ENCODE measurements around the gene IGSF9. TPM values are rescaled to one million over a fixed set of nuclear protein-coding genes. Genes with fewer than 3 reads are reported as not detected.
"Not testable (repeated sequence)": the region's sequence is repeated elsewhere in the genome, so short reads cannot be mapped to it uniquely, and the experiment has no call there.

IGSF9 gene
- total RNA-seq, 4 donors from 2014 or later, result 0.71 to 1.9 (median 1.4) TPM

- Histone ChIP-seq H3K27ac (peak within 1 kb of the TSS; percentile 58 to 71 (median 60)), H3K9me3 (no peaks in the 10 kb centered on the region), H3K27me3 (no peaks in the 10 kb centered on the region), H3K36me3 (no peaks in the 10 kb centered on the region), H3K4me1 (peaks cover 23 to 30% of the 10 kb centered on the region in 2 donors), H3K4me3 (replicated peaks in 1 of 3) (no peak within 1 kb of the TSS)
- intact Hi-C loops (cut with DNase I), result no loop called here
- DNase-seq, result peak; percentile 91 to 92
- WGBS, 2 donors, result 18 to 21% methylated on average over 10 to 18 of the region's 30 CpGs
- TF ChIP-seq POLR2A (IDR thresholded peaks at IDR 0.05) (no peak), CTCF (IDR thresholded peaks at IDR 0.05) (peak in 1 of 6 experiments; percentile 15)
Observed at GRCh38 chr1:159900086-159900680, 45.2 kb downstream of the IGSF9 start, which contains the start of gene CFAP45. CFAP45 (minus strand) TSS chr1:159900165; CDS start chr1:159900098, 67 bp downstream.

DNA sequence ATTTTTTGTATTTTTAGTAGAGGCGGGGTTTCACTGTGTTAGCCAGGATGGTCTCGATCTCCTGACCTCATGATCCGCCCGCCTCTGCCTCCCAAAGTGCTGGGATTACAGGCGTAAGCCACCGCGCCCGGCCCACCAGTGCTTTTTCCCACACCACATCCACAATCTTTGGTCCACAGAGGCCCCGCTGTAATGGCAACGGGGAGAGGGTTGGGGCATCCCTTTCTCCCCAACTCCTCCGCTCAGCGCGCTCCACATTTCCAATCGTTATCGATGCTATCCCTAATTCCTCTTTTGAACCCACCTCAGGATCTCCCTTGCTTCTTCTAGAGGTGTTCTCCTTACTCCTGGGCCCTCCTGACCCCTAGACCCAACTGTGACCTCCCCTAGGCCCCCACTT lies 45.8 kb downstream of the IGSF9 start:
- WGBS, 2 donors, result 83 to 90% methylated on average over 15 of the region's 15 CpGs
- Histone ChIP-seq H3K4me1 (peaks cover 23 to 30% of the 10 kb centered on the region in 2 donors), H3K27ac (peak overlapping the region; percentile 50 to 71 (median 60))
- DNase-seq; intact Hi-C loops (cut with DNase I); H3K9me3 ChIP-seq; H3K36me3 ChIP-seq; H3K27me3 ChIP-seq; H3K4me3 ChIP-seq (replicated peaks in 1 of 3): not testable (repeated sequence)

GRCh38 chr1:159898527-159898926 lies 46.9 kb downstream of the IGSF9 start:
- no peaks in the 10 kb centered on the region for H3K27me3 ChIP-seq
- no peaks in the 10 kb centered on the region for H3K9me3 ChIP-seq
- H3K36me3 ChIP-seq, result no peaks in the 10 kb centered on the region
- WGBS, 2 donors, result 92 to 95% methylated on average over 3 of the region's 3 CpGs
- no peak overlapping the region for H3K4me3 ChIP-seq (replicated peaks in 1 of 3)
- H3K27ac ChIP-seq, result no peak overlapping the region
- H3K4me1 ChIP-seq, result peaks cover 23 to 30% of the 10 kb centered on the region in 2 donors
- TF ChIP-seq POLR2A (IDR thresholded peaks at IDR 0.05), result no peak
- TF ChIP-seq CTCF (IDR thresholded peaks at IDR 0.05), result no peak
- intact Hi-C loops (cut with DNase I), result no loop called here
- no peak for DNase-seq

DNA sequence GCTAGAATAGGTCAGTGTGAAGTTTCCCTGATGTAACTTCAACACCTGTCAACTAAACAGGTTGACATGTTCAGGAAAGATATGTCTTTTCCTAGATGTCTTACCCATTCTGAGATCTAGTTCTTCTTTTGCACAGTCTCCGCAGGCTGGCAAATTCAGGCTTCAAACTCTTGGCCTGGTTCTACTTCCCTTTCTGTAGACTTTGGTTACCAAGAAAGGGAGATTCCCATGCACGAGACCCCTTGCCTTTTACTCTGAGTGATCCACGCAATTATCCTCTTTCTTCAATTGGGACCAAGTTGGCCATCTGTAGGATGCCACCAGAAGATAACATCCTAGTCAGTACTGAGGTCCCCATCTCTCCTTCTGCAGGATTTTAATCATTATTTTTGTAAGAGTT lies 47.5 kb downstream of the IGSF9 start:
- no peak overlapping the region for H3K4me3 ChIP-seq (replicated peaks in 1 of 3)
- TF ChIP-seq CTCF (IDR thresholded peaks at IDR 0.05) (no peak), POLR2A (IDR thresholded peaks at IDR 0.05) (no peak)

GRCh38 chr1:159896546-159896930 lies 48.9 kb downstream of the IGSF9 start:
- no peak for TF ChIP-seq CTCF (IDR thresholded peaks at IDR 0.05)
- TF ChIP-seq POLR2A (IDR thresholded peaks at IDR 0.05), result no peak
- H3K9me3 ChIP-seq, result no peaks in the 10 kb centered on the region
- 50 to 56% methylated on average over 3 of the region's 3 CpGs for WGBS, 2 donors
- no peak for DNase-seq
- no peaks in the 10 kb centered on the region for H3K27me3 ChIP-seq
- H3K36me3 ChIP-seq, result no peaks in the 10 kb centered on the region
- H3K4me3 ChIP-seq (replicated peaks in 1 of 3), result no peak overlapping the region
- intact Hi-C loops (cut with DNase I), result no loop called here
- H3K4me1 ChIP-seq, result peaks cover 23 to 30% of the 10 kb centered on the region in 2 donors
- H3K27ac ChIP-seq, result peak overlapping the region in 2 of 3 donors; percentile 15 to 26

More for the DNA sequence above, 47.5 kb downstream of the IGSF9 start:
- H3K27ac ChIP-seq, result no peak overlapping the region
- no peak for DNase-seq
- WGBS, 2 donors, result 91 to 94% methylated on average over 3 of the region's 3 CpGs
- H3K9me3 ChIP-seq, result no peaks in the 10 kb centered on the region
- peaks cover 23 to 30% of the 10 kb centered on the region in 2 donors for H3K4me1 ChIP-seq
- no peaks in the 10 kb centered on the region for H3K36me3 ChIP-seq
- H3K27me3 ChIP-seq, result no peaks in the 10 kb centered on the region
- intact Hi-C loops (cut with DNase I), result no loop called here

All from thyroid gland (tissue), 4 donors.